ENCODE data around the gene ELAVL1.

- TF ChIP-seq CTCF (IDR thresholded peaks at IDR 0.05) (no peak), POLR2A (IDR thresholded peaks at IDR 0.05) (no peak)
These were observed 90.8 kb downstream of the ELAVL1 start, which contains the start of gene TGFBR3L for GRCh38 chr19:7914598-7915045.
